ENCODE measurements around the gene EPAS1.

DNA sequence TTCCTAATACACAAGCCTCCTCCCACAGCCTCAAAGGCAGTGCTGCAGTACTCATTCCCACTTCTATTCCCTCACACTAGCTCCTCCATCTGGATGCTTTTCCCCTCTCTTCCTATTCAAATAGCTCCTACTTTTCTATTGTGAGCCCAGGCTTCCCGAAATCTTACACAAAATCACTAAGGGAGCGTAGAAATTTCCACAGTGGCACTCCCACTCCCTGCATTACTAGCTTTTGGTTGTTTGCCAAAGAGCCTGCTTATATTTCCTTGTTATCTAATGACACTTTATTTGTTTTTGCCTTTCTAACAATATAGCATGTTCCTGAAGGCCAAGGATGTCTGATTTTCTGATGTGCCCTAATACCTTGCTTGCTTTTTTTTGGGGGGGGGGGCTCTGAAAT lies 10.9 kb downstream of the EPAS1 start:
- TF ChIP-seq, protein P1, sequence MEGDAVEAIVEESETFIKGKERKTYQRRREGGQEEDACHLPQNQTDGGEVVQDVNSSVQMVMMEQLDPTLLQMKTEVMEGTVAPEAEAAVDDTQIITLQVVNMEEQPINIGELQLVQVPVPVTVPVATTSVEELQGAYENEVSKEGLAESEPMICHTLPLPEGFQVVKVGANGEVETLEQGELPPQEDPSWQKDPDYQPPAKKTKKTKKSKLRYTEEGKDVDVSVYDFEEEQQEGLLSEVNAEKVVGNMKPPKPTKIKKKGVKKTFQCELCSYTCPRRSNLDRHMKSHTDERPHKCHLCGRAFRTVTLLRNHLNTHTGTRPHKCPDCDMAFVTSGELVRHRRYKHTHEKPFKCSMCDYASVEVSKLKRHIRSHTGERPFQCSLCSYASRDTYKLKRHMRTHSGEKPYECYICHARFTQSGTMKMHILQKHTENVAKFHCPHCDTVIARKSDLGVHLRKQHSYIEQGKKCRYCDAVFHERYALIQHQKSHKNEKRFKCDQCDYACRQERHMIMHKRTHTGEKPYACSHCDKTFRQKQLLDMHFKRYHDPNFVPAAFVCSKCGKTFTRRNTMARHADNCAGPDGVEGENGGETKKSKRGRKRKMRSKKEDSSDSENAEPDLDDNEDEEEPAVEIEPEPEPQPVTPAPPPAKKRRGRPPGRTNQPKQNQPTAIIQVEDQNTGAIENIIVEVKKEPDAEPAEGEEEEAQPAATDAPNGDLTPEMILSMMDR (IDR thresholded peaks at IDR 0.05) = no peak
- TF ChIP-seq POLR2A (IDR thresholded peaks at IDR 0.05) = no peak
